HG02852 (cell line): Measurements from ENCODE around the gene PRPF6.

Experiments used
- ATAC-seq: cut with Tn5 transposase; IDR thresholded peaks from one replicate; pipeline ENCODE4 v1.9.1; 2021; ENCODE audit warnings: mild to moderate bottlenecking, moderate library complexity; ENCODE audit not compliant: unreplicated experiment

The PRPF6 gene

GRCh38 chr20:64047968-64048401 lies 67.1 kb downstream of the PRPF6 start:
- ATAC-seq = no peak

- ATAC-seq = no peak
Observed at GRCh38 chr20:64048402-64049044, 67.6 kb downstream of the PRPF6 start.

GRCh38 chr20:64049060-64049877 lies 68.3 kb downstream of the PRPF6 start, which contains the start of gene SOX18:
Gene SOX18, minus strand, starts transcription at chr20:64049639. Its CDS starts 123 bp downstream, at chr20:64049516.
- no peak for ATAC-seq

- no peak for ATAC-seq
Observed at GRCh38 chr20:64049878-64050260, 68.9 kb downstream of the PRPF6 start.

GRCh38 chr20:64050261-64051032 lies 69.5 kb downstream of the PRPF6 start:
- no peak for ATAC-seq

- ATAC-seq = no peak
Observed at GRCh38 chr20:64051033-64051452, 70.1 kb downstream of the PRPF6 start.

GRCh38 chr20:64051561-64052325 lies 70.8 kb downstream of the PRPF6 start:
- no peak for ATAC-seq

GRCh38 chr20:64052326-64052722 lies 71.4 kb downstream of the PRPF6 start:
- ATAC-seq = no peak

- ATAC-seq = no peak
Observed at GRCh38 chr20:64052987-64053840, 72.3 kb downstream of the PRPF6 start.

GRCh38 chr20:64053841-64054661 lies 73.1 kb downstream of the PRPF6 start:
- no peak for ATAC-seq

- ATAC-seq = no peak
Observed at GRCh38 chr20:64055396-64055892, 74.5 kb downstream of the PRPF6 start.

- no peak for ATAC-seq
Observed at GRCh38 chr20:64055893-64056638, 75.1 kb downstream of the PRPF6 start.

GRCh38 chr20:64056639-64056888 lies 75.6 kb downstream of the PRPF6 start:
- no peak for ATAC-seq

GRCh38 chr20:64056889-64057627 lies 76.1 kb downstream of the PRPF6 start:
- ATAC-seq = no peak

- no peak for ATAC-seq
Observed at GRCh38 chr20:64057628-64058498, 76.9 kb downstream of the PRPF6 start.

GRCh38 chr20:64058536-64058935 lies 77.6 kb downstream of the PRPF6 start:
- no peak for ATAC-seq

GRCh38 chr20:64062276-64062595 lies 81.3 kb downstream of the PRPF6 start:
- no peak for ATAC-seq
